ENCODE data around the gene PPP1R9A.

Gene PPP1R9A

GRCh38 chr7:95297041-95297440 lies 389.6 kb downstream of the PPP1R9A start:
- H3K36me3 ChIP-seq (ENCODE audit: control insufficient read depth in 1 of 2, insufficient read depth in 2 of 2, low read length in 2 of 2), result no peaks in the 10 kb centered on the region
- no peaks in the 10 kb centered on the region for H3K27me3 ChIP-seq (ENCODE audit: control insufficient read depth in 1 of 2, insufficient read depth in 2 of 2, low read length in 2 of 2)
- H3K4me1 ChIP-seq (ENCODE audit: control insufficient read depth in 1 of 2, insufficient read depth in 2 of 2, low read length in 2 of 2), result no peaks in the 10 kb centered on the region

DNA sequence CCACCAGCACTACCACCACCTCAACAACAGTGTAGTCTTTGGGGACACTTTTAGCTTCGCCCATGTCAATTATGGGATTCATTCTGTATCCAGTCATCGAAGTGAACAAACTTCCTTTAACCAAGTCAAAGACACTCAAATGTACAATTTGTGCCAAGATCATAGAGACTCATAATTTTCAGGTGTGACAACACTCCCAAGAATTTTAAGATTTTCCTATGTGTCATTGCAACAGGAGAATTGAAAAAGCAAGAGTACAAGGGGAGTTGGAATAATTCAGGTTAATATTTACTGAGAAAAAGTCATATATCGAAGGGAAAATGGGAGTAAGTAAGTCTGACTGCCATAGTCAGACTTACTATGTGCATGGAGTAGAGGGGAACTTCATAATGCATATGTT lies 390.7 kb downstream of the PPP1R9A start:
- Histone ChIP-seq H3K36me3 (ENCODE audit: control insufficient read depth in 1 of 2, insufficient read depth in 2 of 2, low read length in 2 of 2) (no peaks in the 10 kb centered on the region), H3K4me3 (ENCODE audit: low read depth in 1 of 2, low read length in 2 of 2) (no peak overlapping the region), H3K27me3 (ENCODE audit: control insufficient read depth in 1 of 2, insufficient read depth in 2 of 2, low read length in 2 of 2) (no peaks in the 10 kb centered on the region)

More at GRCh38 chr7:95297041-95297440, 389.6 kb downstream of the PPP1R9A start:
- no peak overlapping the region for H3K9ac ChIP-seq (ENCODE audit: low read depth in 1 of 2, low read length in 2 of 2)
- no peak overlapping the region for H3K4me3 ChIP-seq (ENCODE audit: low read depth in 1 of 2, low read length in 2 of 2)
- H3K27ac ChIP-seq (ENCODE audit: low read depth, low read length), result no peak overlapping the region
- no peaks in the 10 kb centered on the region for H3K9me3 ChIP-seq (ENCODE audit: control insufficient read depth in 1 of 2, low read length in 2 of 2)

DNA sequence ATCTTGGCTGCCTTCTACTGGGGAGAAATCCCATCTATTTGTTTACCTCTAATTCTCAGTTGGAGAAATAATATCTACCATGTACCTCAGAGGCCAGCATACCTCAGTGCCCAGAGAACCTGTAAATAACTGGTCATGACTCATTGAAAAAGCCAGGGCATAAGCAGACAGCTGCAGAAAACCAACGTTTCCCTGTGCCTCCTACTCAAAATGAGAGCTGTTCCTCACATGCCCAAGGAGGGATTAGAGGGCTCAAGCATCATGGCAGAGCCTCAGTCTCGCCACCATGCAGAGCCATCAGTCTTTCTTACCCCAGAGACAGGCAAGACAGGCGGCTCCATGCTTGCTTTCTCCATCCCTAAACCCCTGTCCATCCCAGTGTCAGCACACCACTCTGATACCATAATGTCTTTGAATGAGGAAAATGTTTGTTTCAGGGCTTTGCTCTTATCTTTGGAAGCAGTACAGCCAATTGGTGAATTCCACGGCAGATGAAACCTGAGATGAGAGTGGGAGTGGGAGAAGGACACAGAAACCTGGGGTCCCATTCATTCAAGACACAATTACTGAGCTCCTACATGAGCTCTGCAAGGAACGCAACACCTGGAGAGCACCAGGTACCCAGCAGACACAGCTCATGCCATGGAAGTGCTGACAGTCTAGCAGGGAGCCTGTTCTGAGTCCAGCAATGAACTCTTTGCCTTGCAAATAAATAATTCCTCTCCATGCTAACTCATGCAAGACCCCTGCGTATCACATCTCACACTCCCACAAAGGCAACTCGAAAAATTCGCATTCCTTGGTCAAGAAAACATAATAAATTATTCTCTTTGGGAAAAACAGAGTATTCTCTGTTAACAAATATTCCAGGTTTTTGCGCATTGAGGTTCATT lies 395.9 kb downstream of the PPP1R9A start:
- Histone ChIP-seq H3K4me1 (ENCODE audit: control insufficient read depth in 1 of 2, insufficient read depth in 2 of 2, low read length in 2 of 2) (no peaks in the 10 kb centered on the region), H3K36me3 (ENCODE audit: control insufficient read depth in 1 of 2, insufficient read depth in 2 of 2, low read length in 2 of 2) (no peaks in the 10 kb centered on the region), H3K4me3 (ENCODE audit: low read depth in 1 of 2, low read length in 2 of 2) (no peak overlapping the region), H3K9ac (ENCODE audit: low read depth in 1 of 2, low read length in 2 of 2) (no peak overlapping the region), H3K27me3 (ENCODE audit: control insufficient read depth in 1 of 2, insufficient read depth in 2 of 2, low read length in 2 of 2) (no peaks in the 10 kb centered on the region), H3K9me3 (ENCODE audit: control insufficient read depth in 1 of 2, low read length in 2 of 2) (no peaks in the 10 kb centered on the region), H3K27ac (ENCODE audit: low read depth, low read length) (no peak overlapping the region)

More for the DNA sequence above, 390.7 kb downstream of the PPP1R9A start:
- Histone ChIP-seq H3K4me1 (ENCODE audit: control insufficient read depth in 1 of 2, insufficient read depth in 2 of 2, low read length in 2 of 2) (no peaks in the 10 kb centered on the region), H3K9ac (ENCODE audit: low read depth in 1 of 2, low read length in 2 of 2) (no peak overlapping the region), H3K9me3 (ENCODE audit: control insufficient read depth in 1 of 2, low read length in 2 of 2) (no peaks in the 10 kb centered on the region), H3K27ac (ENCODE audit: low read depth, low read length) (no peak overlapping the region)

- H3K9ac ChIP-seq (ENCODE audit: low read depth in 1 of 2, low read length in 2 of 2), result no peak overlapping the region
- H3K36me3 ChIP-seq (ENCODE audit: control insufficient read depth in 1 of 2, insufficient read depth in 2 of 2, low read length in 2 of 2), result no peaks in the 10 kb centered on the region
- no peaks in the 10 kb centered on the region for H3K27me3 ChIP-seq (ENCODE audit: control insufficient read depth in 1 of 2, insufficient read depth in 2 of 2, low read length in 2 of 2)
- no peak overlapping the region for H3K27ac ChIP-seq (ENCODE audit: low read depth, low read length)
- no peaks in the 10 kb centered on the region for H3K4me1 ChIP-seq (ENCODE audit: control insufficient read depth in 1 of 2, insufficient read depth in 2 of 2, low read length in 2 of 2)
- no peak overlapping the region for H3K4me3 ChIP-seq (ENCODE audit: low read depth in 1 of 2, low read length in 2 of 2)
- no peaks in the 10 kb centered on the region for H3K9me3 ChIP-seq (ENCODE audit: control insufficient read depth in 1 of 2, low read length in 2 of 2)
Observed at GRCh38 chr7:95304990-95305389, 397.6 kb downstream of the PPP1R9A start.

GRCh38 chr7:95309951-95310350 lies 402.6 kb downstream of the PPP1R9A start:
- Histone ChIP-seq H3K9ac (ENCODE audit: low read depth in 1 of 2, low read length in 2 of 2) (no peak overlapping the region), H3K36me3 (ENCODE audit: control insufficient read depth in 1 of 2, insufficient read depth in 2 of 2, low read length in 2 of 2) (no peaks in the 10 kb centered on the region), H3K4me3 (ENCODE audit: low read depth in 1 of 2, low read length in 2 of 2) (no peak overlapping the region), H3K4me1 (ENCODE audit: control insufficient read depth in 1 of 2, insufficient read depth in 2 of 2, low read length in 2 of 2) (no peaks in the 10 kb centered on the region), H3K9me3 (ENCODE audit: control insufficient read depth in 1 of 2, low read length in 2 of 2) (no peaks in the 10 kb centered on the region), H3K27me3 (ENCODE audit: control insufficient read depth in 1 of 2, insufficient read depth in 2 of 2, low read length in 2 of 2) (no peaks in the 10 kb centered on the region), H3K27ac (ENCODE audit: low read depth, low read length) (no peak overlapping the region)

GRCh38 chr7:95311389-95311788 lies 404.0 kb downstream of the PPP1R9A start:
- no peak overlapping the region for H3K4me3 ChIP-seq (ENCODE audit: low read depth in 1 of 2, low read length in 2 of 2)
- no peaks in the 10 kb centered on the region for H3K36me3 ChIP-seq (ENCODE audit: control insufficient read depth in 1 of 2, insufficient read depth in 2 of 2, low read length in 2 of 2)
- H3K9me3 ChIP-seq (ENCODE audit: control insufficient read depth in 1 of 2, low read length in 2 of 2), result no peaks in the 10 kb centered on the region
- no peaks in the 10 kb centered on the region for H3K4me1 ChIP-seq (ENCODE audit: control insufficient read depth in 1 of 2, insufficient read depth in 2 of 2, low read length in 2 of 2)
- H3K27ac ChIP-seq (ENCODE audit: low read depth, low read length), result no peak overlapping the region
- no peaks in the 10 kb centered on the region for H3K27me3 ChIP-seq (ENCODE audit: control insufficient read depth in 1 of 2, insufficient read depth in 2 of 2, low read length in 2 of 2)
- H3K9ac ChIP-seq (ENCODE audit: low read depth in 1 of 2, low read length in 2 of 2), result no peak overlapping the region

- H3K27me3 ChIP-seq (ENCODE audit: control insufficient read depth in 1 of 2, insufficient read depth in 2 of 2, low read length in 2 of 2), result no peaks in the 10 kb centered on the region
- H3K9ac ChIP-seq (ENCODE audit: low read depth in 1 of 2, low read length in 2 of 2), result no peak overlapping the region
- no peaks in the 10 kb centered on the region for H3K36me3 ChIP-seq (ENCODE audit: control insufficient read depth in 1 of 2, insufficient read depth in 2 of 2, low read length in 2 of 2)
- no peak overlapping the region for H3K4me3 ChIP-seq (ENCODE audit: low read depth in 1 of 2, low read length in 2 of 2)
- no peaks in the 10 kb centered on the region for H3K9me3 ChIP-seq (ENCODE audit: control insufficient read depth in 1 of 2, low read length in 2 of 2)
- H3K27ac ChIP-seq (ENCODE audit: low read depth, low read length), result no peak overlapping the region
- H3K4me1 ChIP-seq (ENCODE audit: control insufficient read depth in 1 of 2, insufficient read depth in 2 of 2, low read length in 2 of 2), result no peaks in the 10 kb centered on the region
Observed at GRCh38 chr7:95312561-95312960, 405.2 kb downstream of the PPP1R9A start.

- Histone ChIP-seq H3K27me3 (ENCODE audit: control insufficient read depth in 1 of 2, insufficient read depth in 2 of 2, low read length in 2 of 2) (no peaks in the 10 kb centered on the region), H3K36me3 (ENCODE audit: control insufficient read depth in 1 of 2, insufficient read depth in 2 of 2, low read length in 2 of 2) (no peaks in the 10 kb centered on the region), H3K9ac (ENCODE audit: low read depth in 1 of 2, low read length in 2 of 2) (no peak overlapping the region), H3K4me3 (ENCODE audit: low read depth in 1 of 2, low read length in 2 of 2) (no peak overlapping the region), H3K4me1 (ENCODE audit: control insufficient read depth in 1 of 2, insufficient read depth in 2 of 2, low read length in 2 of 2) (no peaks in the 10 kb centered on the region), H3K27ac (ENCODE audit: low read depth, low read length) (no peak overlapping the region), H3K9me3 (ENCODE audit: control insufficient read depth in 1 of 2, low read length in 2 of 2) (no peaks in the 10 kb centered on the region)
Observed at GRCh38 chr7:95316588-95316987, 409.2 kb downstream of the PPP1R9A start.

GRCh38 chr7:95317546-95317945 lies 410.2 kb downstream of the PPP1R9A start:
- H3K27me3 ChIP-seq (ENCODE audit: control insufficient read depth in 1 of 2, insufficient read depth in 2 of 2, low read length in 2 of 2), result no peaks in the 10 kb centered on the region
- no peaks in the 10 kb centered on the region for H3K36me3 ChIP-seq (ENCODE audit: control insufficient read depth in 1 of 2, insufficient read depth in 2 of 2, low read length in 2 of 2)
- H3K9me3 ChIP-seq (ENCODE audit: control insufficient read depth in 1 of 2, low read length in 2 of 2), result no peaks in the 10 kb centered on the region
- no peak overlapping the region for H3K27ac ChIP-seq (ENCODE audit: low read depth, low read length)
- no peaks in the 10 kb centered on the region for H3K4me1 ChIP-seq (ENCODE audit: control insufficient read depth in 1 of 2, insufficient read depth in 2 of 2, low read length in 2 of 2)
- no peak overlapping the region for H3K4me3 ChIP-seq (ENCODE audit: low read depth in 1 of 2, low read length in 2 of 2)
- no peak overlapping the region for H3K9ac ChIP-seq (ENCODE audit: low read depth in 1 of 2, low read length in 2 of 2)

DNA sequence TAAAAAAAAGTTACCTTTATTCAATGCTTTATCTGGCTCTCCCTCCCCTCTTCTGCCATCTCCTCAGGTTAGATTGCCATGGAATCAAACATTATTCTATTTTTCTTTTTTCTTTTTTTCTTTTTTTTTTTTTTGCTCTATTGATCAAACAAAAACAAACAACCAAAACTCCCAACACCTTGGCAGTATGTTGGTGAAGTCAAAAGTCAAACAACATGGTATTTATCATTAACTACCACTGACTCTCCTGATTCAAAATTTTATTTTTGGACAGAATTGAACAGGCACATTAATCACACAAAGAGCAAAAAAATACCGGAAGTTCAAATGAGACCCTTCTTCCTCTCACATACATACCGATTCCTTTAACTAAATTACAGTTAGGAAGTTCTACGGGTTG lies 410.6 kb downstream of the PPP1R9A start:
- Histone ChIP-seq H3K4me3 (ENCODE audit: low read depth in 1 of 2, low read length in 2 of 2) (no peak overlapping the region), H3K27me3 (ENCODE audit: control insufficient read depth in 1 of 2, insufficient read depth in 2 of 2, low read length in 2 of 2) (no peaks in the 10 kb centered on the region), H3K36me3 (ENCODE audit: control insufficient read depth in 1 of 2, insufficient read depth in 2 of 2, low read length in 2 of 2) (no peaks in the 10 kb centered on the region), H3K27ac (ENCODE audit: low read depth, low read length) (no peak overlapping the region), H3K4me1 (ENCODE audit: control insufficient read depth in 1 of 2, insufficient read depth in 2 of 2, low read length in 2 of 2) (no peaks in the 10 kb centered on the region), H3K9ac (ENCODE audit: low read depth in 1 of 2, low read length in 2 of 2) (no peak overlapping the region), H3K9me3 (ENCODE audit: control insufficient read depth in 1 of 2, low read length in 2 of 2) (no peaks in the 10 kb centered on the region)

All from duodenal mucosa (tissue), 2 donors.